K562 (cell line): ENCODE results near the gene C4orf50. TPM values are rescaled to one million over a fixed set of nuclear protein-coding genes. Genes with fewer than 3 reads are reported as not detected.

Source experiments
- ZNF57 ChIP-seq: fragments of 450-650 bp; formaldehyde crosslinking; IDR thresholded peaks from 2 replicates; pipeline ENCODE4 v1.4.0; 2020; ENCODE audit warnings: mild to moderate bottlenecking, moderate library complexity
- polyA plus RNA-seq, 8 experiments: library from polyadenylated mRNA; depleted of rRNA in 4 of 8; stranded (reverse) in 5 of 8; unstranded in 3 of 8; fragments of >200 nt; fragmentation: Nextera tagmentation in 2 of 8; fragmentation: Illumina TruSeq in 1 of 8; extraction: Ambion mirVana in 2 of 8; extraction: Trizol in 1 of 8; gene quantifications; 2 replicates each; pipeline versions ENCODE4 v1.2.1 to v1.2.3, GENCODE V29; 2011 to 2014; ENCODE audit warnings: inconsistent platforms in 1 of 8, missing spikeins in 1 of 8
- total RNA-seq, 7 experiments: library from RNA; depleted of rRNA in 6 of 7; stranded (reverse); fragments of >200 nt in 6 of 7; fragmentation: Illumina TruSeq in 2 of 7; extraction: Trizol in 2 of 7; gene quantifications; 2 replicates each; pipeline versions ENCODE4 v1.2.1 to v1.2.3, GENCODE V29; 2011 to 2021; ENCODE audit warnings: low replicate concordance in 1 of 7
- TF ChIP-seq, protein P1 (sequence below), 2 experiments: fragments of 450-650 bp; formaldehyde crosslinking in 1 of 2; IDR thresholded peaks; 2 replicates each; pipeline versions ENCODE4 v1.4.0 to v1.6.1; 2014 to 2020; ENCODE audit warnings: mild to moderate bottlenecking in 2 of 2, borderline replicate concordance in 1 of 2, low read depth in 1 of 2
- TF ChIP-seq, protein P2 (sequence below): fragments of 150-350 bp; conservative IDR thresholded peaks from 2 replicates; pipeline ENCODE4 v1.6.1; 2014; ENCODE audit warnings: low read length

The C4orf50 gene
- total and polyA plus RNA-seq, 9 of the 15 experiments (the other 6 are each of a cell fraction or from before 2014, with no cell fraction given), result not detected

DNA sequence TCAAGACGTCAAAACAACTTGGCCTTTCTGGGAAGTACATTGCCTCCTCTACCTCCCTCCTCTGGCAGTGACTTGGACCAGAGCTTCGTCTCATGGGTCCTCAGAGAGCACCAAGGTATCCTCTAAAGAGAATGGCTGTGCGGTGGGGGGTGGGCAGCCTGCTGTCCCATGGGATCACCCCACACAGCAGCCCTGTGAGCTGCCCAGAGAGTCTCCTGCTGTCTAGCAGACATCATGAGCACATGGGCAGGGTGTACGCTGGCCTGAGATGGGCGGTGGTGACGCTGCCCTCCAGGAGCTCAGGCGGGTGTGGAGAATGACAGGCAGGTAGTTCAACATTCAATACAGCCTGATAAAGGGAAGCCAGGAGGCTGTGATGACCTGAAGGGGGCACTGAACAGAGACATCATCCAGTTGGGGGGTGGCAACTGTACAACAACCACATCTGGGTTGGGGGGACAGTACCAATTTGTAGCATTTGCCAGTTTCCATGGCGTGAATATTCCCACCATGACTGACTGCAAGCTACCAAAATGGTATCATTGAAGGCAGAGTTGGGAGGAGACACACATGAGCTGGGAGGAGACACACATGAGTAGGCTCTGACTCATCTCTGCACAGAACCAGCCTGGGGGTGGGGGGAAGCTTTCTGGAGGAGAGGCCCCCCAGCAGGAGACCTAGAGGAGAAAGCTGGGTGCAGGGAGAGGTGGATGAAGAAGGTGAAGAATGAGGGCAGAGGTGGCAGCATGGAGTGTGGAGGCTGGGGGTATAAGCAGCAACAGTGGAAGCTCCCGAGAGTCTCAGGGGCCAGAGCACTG is 35.9 kb downstream of the C4orf50 start (continued):
- TF ChIP-seq, protein P1, sequence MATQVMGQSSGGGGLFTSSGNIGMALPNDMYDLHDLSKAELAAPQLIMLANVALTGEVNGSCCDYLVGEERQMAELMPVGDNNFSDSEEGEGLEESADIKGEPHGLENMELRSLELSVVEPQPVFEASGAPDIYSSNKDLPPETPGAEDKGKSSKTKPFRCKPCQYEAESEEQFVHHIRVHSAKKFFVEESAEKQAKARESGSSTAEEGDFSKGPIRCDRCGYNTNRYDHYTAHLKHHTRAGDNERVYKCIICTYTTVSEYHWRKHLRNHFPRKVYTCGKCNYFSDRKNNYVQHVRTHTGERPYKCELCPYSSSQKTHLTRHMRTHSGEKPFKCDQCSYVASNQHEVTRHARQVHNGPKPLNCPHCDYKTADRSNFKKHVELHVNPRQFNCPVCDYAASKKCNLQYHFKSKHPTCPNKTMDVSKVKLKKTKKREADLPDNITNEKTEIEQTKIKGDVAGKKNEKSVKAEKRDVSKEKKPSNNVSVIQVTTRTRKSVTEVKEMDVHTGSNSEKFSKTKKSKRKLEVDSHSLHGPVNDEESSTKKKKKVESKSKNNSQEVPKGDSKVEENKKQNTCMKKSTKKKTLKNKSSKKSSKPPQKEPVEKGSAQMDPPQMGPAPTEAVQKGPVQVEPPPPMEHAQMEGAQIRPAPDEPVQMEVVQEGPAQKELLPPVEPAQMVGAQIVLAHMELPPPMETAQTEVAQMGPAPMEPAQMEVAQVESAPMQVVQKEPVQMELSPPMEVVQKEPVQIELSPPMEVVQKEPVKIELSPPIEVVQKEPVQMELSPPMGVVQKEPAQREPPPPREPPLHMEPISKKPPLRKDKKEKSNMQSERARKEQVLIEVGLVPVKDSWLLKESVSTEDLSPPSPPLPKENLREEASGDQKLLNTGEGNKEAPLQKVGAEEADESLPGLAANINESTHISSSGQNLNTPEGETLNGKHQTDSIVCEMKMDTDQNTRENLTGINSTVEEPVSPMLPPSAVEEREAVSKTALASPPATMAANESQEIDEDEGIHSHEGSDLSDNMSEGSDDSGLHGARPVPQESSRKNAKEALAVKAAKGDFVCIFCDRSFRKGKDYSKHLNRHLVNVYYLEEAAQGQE (IDR thresholded peaks at IDR 0.05; ENCODE audit: borderline replicate concordance), result no peak
- TF ChIP-seq, protein P1 (CRISPR knock-in tag; IDR thresholded peaks at IDR 0.05; ENCODE audit: low read depth), result no peak
- no peak for TF ChIP-seq ZNF57 (CRISPR knock-in tag)
- TF ChIP-seq, protein P2, sequence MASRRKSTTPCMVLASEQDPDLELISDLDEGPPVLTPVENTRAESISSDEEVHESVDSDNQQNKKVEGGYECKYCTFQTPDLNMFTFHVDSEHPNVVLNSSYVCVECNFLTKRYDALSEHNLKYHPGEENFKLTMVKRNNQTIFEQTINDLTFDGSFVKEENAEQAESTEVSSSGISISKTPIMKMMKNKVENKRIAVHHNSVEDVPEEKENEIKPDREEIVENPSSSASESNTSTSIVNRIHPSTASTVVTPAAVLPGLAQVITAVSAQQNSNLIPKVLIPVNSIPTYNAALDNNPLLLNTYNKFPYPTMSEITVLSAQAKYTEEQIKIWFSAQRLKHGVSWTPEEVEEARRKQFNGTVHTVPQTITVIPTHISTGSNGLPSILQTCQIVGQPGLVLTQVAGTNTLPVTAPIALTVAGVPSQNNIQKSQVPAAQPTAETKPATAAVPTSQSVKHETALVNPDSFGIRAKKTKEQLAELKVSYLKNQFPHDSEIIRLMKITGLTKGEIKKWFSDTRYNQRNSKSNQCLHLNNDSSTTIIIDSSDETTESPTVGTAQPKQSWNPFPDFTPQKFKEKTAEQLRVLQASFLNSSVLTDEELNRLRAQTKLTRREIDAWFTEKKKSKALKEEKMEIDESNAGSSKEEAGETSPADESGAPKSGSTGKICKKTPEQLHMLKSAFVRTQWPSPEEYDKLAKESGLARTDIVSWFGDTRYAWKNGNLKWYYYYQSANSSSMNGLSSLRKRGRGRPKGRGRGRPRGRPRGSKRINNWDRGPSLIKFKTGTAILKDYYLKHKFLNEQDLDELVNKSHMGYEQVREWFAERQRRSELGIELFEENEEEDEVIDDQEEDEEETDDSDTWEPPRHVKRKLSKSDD, result no peak
